HepG2 (cell line): ENCODE results near the gene ITGB7.

Experiments used
- CTCF ChIP-seq: sonication (generic); formaldehyde crosslinking; IDR thresholded peaks from 2 replicates; pipeline ENCODE4 v1.5.0; 2020; ENCODE audit warnings: mild to moderate bottlenecking, missing genetic modification reagents, moderate library complexity
- ETS1 ChIP-seq: sonication (generic); formaldehyde crosslinking; IDR thresholded peaks from 2 replicates; pipeline ENCODE4 v1.4.0; 2020; ENCODE audit warnings: missing genetic modification reagents
- MEF2D ChIP-seq: sonication (generic); formaldehyde crosslinking; IDR thresholded peaks from 2 replicates; pipeline ENCODE4 v1.5.1; 2020; ENCODE audit warnings: mild to moderate bottlenecking, missing genetic modification reagents
- MEIS2 ChIP-seq: sonication (generic); formaldehyde crosslinking; IDR thresholded peaks from 2 replicates; pipeline ENCODE4 v1.9.0; 2021; ENCODE audit warnings: mild to moderate bottlenecking, missing genetic modification reagents
- ZNF709 ChIP-seq: sonication (generic); formaldehyde crosslinking; IDR thresholded peaks from 2 replicates; pipeline ENCODE4 v1.5.0; 2020; ENCODE audit warnings: mild to moderate bottlenecking, missing genetic modification reagents

GRCh38 chr12:53152390-53152789, 54.7 kb downstream of the ITGB7 start:
- TF ChIP-seq MEF2D (CRISPR knock-in tag) (no peak), ZNF709 (CRISPR knock-in tag) (no peak), CTCF (CRISPR knock-in tag) (no peak), MEIS2 (CRISPR knock-in tag) (no peak), ETS1 (CRISPR knock-in tag) (no peak)
